HG02885 (cell line): ENCODE measurements around the gene CACNA1S.

ENCODE experiments used
- ATAC-seq: cut with Tn5 transposase; IDR thresholded peaks from one replicate; pipeline ENCODE4 v1.9.1; 2021; ENCODE audit warnings: mild to moderate bottlenecking; ENCODE audit not compliant: unreplicated experiment, poor library complexity

The CACNA1S gene

DNA sequence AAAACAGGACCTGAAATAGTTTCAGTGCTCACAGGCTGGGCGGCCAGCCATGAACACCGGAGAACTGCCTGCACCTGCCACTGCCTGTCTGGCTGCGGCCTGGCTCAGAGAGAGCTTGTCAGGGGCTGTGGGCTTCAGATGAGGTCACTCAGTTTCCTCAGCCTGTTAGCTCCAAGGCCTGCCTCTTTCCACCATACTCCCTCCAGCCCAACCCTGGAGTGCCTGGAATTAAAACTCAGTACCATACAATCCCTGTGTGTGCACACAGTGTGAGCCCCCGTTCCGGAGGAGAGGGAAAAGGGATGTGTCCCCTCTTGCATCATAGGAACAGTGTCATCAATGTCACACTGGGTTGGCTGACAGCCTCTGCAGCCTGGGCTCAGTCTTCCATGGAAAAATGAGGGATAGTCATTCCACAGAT, 16.2 kb downstream of the CACNA1S start:
- no peak for ATAC-seq

DNA sequence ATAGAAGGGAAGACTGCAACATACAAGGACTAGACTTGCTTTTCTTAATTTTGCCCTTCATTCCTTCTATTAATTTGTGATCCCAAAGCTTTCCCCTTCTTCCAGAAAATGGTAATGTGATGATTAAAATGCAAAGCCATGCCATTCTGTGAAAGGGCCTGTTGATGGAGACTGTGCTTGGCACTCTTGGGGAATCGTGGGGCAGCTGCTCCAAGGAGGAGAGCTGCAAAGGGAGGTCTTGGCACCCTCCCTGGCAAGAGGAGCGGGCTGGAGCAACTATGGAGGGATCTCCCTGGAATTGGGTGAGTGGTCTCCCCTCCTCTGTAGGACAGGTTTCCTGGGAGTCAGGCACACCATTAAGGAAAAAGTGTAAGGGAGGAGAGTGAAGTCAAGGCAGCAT, 16.6 kb downstream of the CACNA1S start:
- no peak for ATAC-seq

DNA sequence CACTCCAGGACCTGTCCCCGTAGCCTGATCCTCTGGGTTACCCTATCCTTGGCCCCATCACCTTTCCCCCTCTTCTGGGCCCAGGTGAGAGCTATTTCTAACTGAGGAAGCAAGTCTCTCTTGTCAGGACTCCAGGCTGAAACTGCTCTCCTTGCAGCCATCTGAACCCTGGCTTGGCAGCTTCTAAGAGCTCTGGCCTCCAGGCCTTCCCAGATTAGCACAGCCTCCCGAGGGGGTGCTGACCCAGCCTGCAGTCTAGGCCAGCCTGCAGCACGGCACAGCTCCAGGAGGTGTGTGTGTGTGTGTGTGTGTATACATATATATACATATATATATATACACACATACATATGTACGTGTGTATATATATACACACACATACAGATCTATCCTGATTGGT, 17.4 kb downstream of the CACNA1S start:
- ATAC-seq: no peak

DNA sequence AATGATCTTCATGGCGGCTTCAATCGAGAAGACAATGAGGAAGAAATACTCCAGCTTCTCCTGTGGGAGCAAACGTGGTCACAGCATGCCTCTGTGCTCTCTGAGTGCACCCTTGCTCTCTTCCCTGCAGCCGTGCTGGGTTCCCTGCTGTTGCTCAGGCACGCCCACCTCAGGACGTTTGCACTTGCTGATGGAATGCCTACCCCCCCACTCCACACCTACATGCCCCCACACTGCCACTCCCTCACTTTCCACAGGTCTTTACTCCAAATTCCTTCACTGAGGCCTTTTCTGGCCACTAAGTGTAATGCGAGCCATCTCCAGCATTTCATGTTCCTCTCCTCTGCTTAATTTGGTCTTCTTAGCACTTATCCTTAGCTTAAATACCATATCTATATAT, 18.3 kb downstream of the CACNA1S start:
- no peak for ATAC-seq

DNA sequence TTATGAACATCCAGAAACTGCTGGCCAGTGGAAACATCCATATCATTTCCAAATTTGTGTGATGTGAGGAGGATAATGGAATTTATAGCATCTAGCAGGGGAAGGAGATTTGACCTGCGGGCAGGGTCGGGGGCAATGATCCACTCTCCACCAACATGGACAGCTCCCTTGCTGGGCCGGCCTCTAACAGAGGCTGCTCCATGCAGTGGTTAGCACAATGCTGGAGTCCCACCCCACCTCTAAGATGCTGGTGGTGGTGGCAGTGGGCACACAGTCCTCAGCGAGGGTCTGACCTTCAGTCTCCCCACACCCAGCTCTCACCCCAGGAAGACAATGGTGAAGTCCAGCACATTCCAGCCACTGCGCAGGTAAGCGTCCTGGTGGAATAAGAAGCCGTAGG, 18.7 kb downstream of the CACNA1S start:
- ATAC-seq: no peak

DNA sequence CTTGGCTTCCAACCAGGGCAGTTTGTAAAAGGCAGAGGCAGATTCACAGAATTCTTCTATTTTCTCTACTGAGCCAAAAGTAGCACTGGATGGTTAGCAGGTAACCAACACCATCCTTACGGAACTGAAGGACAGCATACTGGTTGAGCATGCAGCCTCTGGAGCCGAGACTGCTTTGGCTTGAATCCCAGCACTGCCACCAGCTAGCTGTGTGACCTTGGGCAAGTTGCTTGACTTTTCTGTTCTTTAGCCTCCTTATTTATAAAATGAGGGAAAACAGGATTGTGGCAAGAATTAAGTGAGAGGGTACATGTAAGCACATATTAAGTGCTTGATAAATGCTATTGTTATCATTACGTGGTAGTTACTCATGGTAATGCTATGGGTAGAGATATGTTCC, 19.5 kb downstream of the CACNA1S start:
- no peak for ATAC-seq

DNA sequence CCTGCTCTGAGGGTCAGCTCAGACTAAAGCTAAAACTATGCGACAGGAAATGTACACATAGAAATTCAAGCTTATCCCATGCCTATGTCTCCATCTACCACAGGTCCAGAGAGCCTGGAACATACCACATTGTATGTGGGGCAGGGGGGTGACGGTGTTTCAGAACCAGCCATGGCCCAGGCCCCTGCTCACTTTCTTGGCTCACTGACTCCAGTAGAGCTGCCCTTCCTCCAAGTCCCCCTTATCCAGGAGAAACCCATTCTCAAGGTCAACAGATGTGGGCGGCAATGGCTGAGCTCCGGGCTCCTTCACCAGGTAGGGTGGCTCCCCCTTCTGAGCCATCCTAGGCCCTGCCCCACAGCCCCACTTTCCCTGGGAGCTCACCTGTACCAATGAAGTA, 21.0 kb downstream of the CACNA1S start:
- no peak for ATAC-seq

DNA sequence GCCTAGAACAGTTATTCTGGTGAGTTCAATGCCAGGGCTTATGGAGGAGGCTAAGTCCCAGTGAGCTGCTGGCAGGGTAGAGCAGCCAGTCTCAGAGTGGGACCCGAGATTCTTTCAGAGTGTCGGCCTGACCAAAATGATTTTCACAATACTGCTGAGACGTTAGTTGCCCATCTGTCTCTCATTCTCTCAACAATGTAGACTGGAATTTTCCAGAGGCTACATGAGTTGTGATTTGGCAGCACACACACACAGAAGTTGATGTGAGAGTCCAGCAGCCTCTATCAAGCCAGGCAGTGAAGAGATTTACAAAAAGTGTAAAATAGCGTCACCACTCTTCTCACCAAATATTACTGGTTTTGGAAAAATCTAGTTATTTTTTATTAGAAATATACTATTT, 21.7 kb downstream of the CACNA1S start:
- no peak for ATAC-seq

DNA sequence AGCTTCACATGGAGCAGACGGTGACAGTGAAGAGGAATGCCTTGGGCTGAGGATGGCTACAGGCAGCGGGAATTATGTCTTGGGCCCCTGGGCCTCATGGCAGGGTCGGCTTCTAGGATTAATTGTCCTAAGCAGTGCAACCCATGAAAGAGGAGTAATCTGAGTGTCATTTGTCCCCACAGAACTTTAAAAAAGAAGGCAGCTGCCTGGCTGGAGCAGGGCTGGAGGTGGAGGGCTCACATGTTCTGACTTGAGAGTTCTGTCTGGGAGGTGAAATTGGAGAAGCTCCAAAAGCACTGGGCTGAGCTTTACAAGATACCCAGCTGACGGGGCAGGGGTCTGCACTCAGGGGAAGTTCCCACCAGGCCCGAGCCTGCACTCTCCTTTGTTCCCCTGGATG, 22.6 kb downstream of the CACNA1S start:
- ATAC-seq: no peak

DNA sequence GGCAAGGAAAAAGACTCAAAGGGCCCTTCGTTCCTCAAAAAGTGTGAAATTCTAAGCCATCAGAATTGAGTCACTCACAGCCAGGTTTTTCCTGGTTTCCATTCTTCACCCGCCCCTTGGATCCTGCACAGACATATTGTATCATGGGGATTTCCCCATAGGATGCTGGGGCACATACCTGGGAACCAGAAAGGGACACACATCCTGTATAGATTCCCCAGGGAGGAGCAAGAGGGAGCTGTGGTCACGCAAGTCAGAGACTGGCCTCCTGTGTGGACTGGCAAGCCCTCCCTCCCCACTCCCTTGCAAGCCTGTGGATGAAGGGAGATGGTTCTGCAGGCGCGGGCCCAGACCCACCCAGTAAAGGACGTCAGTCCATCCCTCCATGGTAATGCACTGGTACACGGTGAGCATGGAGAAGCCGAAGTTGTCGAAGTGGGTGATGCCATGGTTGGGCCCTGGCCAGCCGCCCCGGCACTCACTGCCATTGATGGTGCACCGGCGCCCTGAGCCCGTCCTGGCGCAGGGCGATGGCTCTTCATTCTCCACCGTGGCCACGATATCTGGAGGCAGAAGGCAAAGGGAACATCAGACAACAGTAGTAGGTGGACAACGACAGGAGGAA, 23.2 kb downstream of the CACNA1S start:
- ATAC-seq: no peak

DNA sequence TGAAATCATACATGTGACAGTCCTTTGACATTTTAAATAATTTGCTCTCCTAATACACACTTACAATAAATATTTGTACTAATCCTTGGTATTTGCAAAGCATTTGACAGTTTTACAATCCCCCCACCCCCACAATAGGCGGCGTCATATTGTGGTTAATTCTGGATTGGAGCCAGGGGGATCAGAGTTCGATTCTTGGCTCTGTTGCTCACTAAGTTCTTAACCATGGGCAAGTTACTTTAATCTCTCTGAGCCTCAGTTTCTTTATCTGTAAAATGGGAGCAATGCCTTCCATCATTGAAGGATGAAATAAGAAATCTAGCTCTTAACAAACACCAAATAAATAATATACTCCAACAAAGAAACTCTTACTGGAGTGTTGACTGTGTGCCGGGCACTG, 23.8 kb downstream of the CACNA1S start:
- no peak for ATAC-seq

DNA sequence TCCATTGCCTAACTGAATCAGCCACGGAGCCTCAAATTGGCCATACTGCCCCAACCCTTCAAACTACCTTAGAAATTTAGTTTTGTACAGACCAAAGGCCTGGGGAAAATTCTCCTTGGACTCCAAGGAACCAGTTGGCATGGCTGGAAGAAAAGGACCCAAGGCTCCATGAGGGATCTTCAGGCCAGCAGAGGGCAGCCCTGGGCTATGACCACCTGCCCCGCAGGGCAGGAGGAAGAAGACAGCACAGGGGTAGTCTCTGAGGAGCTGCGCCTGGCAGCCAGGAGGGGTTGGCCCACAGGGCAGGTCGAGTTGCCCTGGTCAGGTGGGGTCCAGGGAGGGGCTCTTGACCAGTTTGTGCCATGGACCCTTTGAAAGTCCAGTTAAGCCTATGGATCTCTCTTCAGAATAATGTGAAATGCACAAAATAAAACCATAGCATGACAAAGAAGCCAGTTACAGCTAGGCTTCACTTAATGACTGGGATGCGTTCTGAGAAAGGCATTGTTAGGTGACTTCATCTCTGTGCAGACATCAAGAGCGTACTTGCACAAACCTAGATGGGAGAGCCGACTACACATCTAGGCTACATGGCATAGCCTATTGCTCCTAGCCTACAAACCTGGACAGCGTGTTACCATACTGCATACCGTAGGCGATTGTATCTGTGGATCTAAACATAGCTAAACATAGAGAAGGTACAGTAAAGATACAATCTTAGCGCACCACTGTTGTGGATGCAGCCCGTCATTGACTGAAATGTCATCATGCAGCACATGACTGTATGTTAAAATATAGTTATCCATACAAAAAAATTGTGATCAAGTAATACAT, 26.1 kb downstream of the CACNA1S start:
- no peak for ATAC-seq

DNA sequence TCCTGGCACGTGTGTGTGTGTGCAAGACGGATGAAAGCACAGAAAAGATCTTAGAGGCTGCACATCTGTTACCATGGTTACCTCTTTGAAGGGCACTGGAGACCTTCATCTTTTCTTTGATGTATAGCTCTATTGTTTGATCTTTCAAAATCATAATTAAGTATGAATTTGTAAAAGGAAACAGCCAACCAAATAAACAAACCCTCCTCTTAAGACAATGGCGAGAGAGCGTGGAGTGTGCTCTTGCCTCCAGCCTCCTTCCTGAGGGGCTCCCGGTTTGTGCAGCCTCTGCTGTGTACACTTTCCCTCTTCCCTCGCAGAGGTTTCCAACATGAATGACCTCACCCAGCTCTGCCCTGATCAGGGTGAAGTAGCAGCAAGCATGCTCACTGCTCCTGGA, 27.9 kb downstream of the CACNA1S start:
- no peak for ATAC-seq

DNA sequence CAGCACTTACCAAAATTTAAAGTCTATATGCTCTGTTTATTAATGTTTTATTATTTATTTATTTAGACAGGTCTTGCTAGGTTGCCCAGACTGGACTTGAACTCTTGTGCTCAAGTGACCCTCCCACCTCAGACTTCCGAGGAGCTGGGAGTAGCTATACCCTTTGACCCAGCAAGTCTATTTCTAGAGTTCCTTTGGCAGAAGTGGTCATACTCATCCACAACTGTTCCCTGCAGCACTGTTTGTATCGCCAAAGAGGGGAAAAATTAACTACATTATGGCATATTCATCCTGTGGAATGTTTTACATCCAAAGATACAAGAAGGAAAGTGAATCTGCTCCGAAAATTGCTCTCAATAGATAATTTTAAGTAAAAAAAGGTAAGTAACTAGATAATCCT, 28.5 kb downstream of the CACNA1S start:
- no peak for ATAC-seq

DNA sequence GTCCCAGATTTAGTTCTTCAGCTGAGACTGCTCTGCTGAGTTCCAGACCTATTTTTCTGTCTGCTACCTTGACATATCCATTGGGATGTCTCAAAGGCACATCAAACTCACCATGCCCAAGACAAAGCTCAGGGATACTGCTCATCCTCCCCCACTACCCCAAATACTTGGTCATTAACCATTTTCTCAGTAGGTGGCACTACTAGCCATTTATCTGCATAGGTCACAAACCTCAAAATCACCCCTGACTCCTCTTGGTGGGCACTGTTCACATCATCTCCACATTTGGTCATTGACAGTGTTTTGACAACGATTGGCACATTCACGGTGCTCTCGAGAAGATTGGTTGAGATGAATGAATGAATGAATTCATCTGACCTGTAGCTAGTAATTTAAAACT, 32.1 kb downstream of the CACNA1S start:
- ATAC-seq: no peak

DNA sequence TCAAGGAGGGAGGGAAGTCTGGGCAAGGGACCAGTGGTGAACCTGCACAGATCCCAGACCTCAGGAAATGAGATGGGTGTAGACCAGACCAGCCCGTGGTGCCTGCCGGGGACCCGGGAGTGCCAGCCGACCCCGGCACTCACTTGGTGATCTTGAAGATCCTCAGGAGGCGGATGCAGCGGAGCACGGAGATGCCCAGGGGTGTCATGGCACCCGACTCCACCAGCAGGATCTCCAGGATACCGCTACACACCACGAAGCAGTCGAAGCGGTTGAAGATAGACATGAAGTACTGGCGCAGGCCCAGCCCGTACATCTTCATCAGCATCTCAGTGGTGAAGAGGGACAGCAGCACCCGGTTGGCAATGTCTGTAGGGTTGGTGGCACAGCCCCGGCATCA, 34.5 kb downstream of the CACNA1S start:
- ATAC-seq: no peak

DNA sequence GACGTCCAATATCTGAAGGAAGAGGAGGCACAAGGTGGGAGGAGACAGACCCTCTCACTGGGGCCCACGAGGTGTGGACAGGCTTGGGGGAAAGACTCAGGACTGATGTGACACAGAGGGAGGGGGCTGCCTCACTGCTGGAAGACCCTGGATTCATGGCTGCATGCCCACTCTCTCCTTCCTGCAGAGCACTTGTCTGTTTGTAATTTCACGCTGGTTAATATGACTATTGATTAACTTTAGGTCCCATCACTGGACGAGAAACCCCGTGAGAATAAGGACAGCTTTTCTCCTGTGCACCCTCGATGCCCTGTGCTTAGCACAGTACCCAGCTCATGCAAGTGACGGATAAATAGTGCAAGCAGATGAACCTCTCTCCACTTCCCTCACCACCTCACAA, 35.1 kb downstream of the CACNA1S start:
- no peak for ATAC-seq

DNA sequence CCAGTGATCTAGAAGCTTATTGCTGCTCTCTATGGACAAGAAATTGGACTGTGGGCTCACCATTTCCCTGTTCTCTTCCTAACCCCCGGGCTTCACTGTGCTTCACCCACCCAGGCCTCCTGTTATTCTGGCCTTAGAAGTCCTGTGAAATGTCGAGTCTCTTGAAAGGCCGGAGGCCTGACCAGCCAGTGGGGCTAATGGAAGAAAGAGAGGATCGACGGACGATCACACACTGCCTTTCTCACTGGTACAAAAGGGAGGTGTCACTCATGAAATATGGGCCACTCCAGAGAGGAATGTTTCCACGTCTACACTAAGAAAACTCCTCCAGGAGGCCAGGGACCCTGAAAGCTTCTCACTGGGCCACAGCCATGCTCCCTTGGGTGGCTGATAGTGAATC, 36.1 kb downstream of the CACNA1S start:
- no peak for ATAC-seq

DNA sequence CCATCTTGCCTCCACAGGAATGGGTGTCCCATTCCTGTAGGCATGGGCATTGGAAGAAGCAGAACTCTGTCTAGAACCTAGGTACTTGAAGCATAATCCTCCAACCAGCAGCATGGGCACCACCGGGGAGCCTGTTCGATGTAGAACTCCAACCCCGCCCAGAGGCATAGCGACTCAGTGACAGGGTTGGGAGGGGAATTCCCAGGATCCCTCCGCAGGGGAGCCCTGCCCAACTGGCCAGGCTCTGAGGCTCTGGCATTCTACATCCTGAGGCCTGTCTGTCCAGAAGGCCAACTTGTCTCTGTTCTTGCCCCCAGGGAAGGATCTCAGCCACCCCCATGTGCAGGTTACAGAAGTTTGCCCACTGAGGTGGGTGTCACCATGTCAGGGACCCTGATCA, 38.2 kb downstream of the CACNA1S start:
- ATAC-seq: no peak

DNA sequence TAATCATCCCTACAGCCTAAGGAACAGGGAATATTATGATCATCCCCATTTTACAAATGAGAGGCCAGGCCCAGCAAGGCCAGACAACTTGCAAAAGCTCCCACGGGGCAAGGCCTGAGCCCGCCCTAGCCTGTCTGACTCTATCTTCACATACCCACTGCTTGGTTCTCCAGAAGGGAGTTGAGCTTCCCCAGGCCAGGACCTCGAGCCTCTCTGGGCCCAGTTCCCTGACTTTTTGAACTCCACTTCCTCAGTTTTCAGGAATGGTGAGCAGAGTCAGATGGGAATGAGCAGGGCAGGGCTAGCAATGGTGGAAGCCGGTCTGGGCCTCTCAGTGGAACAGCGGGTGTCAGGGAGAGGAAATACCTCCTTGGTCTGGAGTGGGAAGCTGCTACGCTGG, 39.3 kb downstream of the CACNA1S start:
- no peak for ATAC-seq

DNA sequence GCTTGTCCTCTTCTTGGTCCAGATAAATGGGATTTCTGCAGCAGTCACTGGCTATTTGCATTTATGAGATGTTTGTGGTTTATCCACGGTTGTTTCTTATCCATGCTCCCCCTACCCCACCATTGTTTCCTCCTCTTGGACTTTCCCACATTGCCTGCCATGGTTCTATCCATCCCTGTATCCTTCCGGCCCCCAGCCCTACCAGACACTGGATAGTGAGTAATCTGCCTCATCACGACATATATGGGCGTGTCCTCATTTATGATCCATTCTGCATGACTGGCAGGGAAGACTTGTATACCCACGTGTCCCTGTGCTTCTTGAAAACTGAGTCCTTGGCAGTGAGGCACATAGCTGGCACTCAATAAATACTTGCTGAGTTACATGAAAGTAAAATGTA, 40.1 kb downstream of the CACNA1S start:
- ATAC-seq: no peak

DNA sequence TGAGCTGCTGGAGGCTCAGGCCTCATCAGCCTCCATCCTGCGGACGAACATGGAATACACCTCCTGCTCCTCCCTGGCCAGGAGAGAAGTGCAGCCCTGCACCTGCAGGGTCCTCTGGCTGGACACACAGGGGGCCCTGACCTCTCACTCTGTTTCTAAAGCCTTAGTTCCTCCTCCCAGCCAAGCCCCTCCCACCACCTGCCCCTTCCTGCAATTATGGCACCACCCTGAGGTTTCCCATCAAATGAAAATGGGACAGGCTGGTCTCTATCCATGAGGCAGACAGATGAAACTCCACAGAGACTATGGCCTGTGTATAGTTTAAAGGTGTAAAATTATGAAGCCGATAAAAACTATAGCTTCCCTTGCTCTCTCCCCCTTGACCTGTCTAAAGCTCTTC, 42.6 kb downstream of the CACNA1S start:
- ATAC-seq: no peak
